OCI-M2 (cell line): ENCODE measurements around the gene OR2AE1.

Experiments
- DNase-seq: peaks from one replicate; lab custom pipeline; 2025; ENCODE audit not compliant: unreplicated experiment; lab: John Stamatoyannopoulos, UW

Gene OR2AE1

DNA sequence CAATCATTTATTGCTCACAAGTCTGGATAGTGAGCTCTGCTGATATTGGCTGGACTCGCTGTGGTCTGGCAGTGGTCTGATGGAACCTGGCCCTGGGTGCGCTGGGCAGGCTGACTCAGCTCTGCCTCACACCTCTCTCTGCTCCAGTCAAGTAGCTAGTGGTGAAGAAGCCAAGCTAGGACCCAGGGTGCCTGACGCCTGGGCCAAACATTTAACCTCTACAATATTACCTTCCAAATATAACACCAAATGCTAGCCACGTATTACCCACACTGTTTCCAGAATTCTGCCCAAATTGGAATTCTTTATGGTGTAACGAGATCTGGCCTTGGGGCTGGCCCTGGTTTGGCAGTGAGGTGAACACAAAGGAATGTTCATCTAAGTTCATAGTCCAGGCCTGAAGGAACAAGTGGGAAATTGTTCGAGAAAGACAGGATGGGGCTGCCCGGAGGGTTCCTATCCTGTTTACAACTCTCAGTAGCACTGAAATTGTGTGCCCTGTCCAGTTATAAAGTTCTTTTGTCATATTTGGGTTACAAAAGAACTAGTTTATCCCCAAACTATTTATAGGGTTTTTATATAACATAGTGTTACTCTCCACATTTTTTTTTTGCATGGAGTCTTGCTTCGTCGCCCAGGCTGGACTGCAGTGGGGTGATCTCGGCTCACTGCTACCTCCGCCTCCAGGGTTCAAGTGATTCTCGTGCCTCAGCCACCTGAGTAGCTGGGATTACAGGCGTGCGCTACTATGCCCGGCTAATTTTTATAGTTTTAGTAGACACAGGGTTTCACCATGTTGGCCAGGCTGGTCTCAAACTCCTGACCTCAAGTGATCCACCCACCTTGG is 16.3 kb downstream of the OR2AE1 start:
- DNase-seq = no peak

GRCh38 chr7:99855236-99855635 is 21.6 kb downstream of the OR2AE1 start:
- DNase-seq = no peak

- DNase-seq = no peak
These were observed 28.2 kb downstream of the OR2AE1 start for GRCh38 chr7:99848420-99849216.

DNA sequence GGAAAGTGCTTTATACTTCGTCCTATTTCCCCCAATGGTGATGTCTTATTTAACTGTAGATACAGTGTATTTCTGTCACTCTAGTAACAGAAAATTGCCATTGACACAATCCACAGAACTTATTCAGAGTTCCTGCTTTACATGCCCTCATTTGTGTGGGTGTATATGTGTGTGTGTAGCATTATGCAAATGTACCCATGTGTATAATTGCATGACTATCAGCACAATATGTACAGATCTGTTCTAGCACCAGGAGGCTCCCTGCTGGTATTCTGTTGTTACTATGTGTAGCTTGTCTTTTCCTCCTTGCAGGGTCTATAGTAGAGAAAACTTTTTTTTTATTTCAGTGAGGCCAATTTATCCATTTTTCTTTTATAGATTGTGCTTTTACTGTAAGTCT is 32.5 kb downstream of the OR2AE1 start:
- DNase-seq = no peak

DNA sequence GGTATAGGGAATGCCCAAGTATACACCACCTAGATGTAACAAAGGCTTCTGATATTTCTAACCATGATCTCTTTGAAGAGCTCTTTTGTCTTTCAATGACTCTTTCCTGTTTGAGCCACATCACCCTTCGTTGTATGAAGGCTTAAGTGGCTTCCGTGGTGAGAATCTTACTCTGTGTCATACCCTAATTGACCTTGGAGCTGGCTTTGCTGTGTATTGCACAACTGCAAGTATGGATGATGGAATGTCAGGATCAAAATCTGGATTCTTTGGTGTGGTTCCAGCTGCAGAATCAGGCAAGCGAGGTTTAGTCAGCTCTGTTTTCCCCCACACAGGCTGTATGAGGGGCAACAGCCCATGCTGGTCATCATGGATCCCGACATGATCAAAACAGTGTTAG is 33.0 kb downstream of the OR2AE1 start:
- DNase-seq = no peak

GRCh38 chr7:99842926-99843325 is 33.9 kb downstream of the OR2AE1 start:
- DNase-seq = no peak

GRCh38 chr7:99840136-99840869 is 36.5 kb downstream of the OR2AE1 start:
- DNase-seq = no peak

GRCh38 chr7:99839287-99840021 is 37.4 kb downstream of the OR2AE1 start:
- DNase-seq = no peak

DNA sequence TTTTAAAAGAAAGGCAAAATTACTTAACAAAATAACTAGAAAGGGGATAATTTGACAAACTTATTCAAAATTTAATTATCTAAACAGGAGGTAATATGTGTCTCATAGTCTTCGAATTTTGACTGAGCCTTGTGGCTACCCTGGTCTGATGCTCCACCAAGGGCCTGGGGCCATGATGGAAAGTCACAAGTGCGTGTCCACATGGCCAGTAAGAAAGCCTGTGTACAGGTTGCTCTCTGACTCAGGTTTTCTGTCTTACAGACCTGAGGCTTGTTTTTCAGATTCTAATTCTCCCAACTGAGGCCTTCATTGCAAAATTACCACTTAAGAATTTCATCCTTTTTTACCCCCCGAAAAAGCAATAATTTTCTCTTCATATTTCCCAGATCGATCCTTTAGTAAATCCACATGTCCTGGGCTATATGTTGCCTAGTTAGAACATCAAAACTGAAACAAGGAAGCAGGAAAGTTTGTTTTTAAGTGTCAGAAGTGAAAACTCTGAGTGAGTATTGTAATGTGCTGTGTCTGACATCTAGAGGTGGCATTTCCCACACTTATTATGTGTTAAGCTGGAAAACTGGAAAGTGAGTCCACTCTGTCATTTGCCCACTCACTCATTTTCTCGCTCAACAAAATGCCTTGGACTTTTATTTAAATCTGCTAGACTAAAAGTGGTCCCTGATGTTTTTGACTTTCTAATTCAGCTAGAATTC is 39.0 kb downstream of the OR2AE1 start:
- no peak for DNase-seq

- DNase-seq = peak; percentile 30
These were observed 41.6 kb downstream of the OR2AE1 start for GRCh38 chr7:99835189-99835588.

GRCh38 chr7:99834382-99834781 is 42.5 kb downstream of the OR2AE1 start:
- DNase-seq = no peak

DNA sequence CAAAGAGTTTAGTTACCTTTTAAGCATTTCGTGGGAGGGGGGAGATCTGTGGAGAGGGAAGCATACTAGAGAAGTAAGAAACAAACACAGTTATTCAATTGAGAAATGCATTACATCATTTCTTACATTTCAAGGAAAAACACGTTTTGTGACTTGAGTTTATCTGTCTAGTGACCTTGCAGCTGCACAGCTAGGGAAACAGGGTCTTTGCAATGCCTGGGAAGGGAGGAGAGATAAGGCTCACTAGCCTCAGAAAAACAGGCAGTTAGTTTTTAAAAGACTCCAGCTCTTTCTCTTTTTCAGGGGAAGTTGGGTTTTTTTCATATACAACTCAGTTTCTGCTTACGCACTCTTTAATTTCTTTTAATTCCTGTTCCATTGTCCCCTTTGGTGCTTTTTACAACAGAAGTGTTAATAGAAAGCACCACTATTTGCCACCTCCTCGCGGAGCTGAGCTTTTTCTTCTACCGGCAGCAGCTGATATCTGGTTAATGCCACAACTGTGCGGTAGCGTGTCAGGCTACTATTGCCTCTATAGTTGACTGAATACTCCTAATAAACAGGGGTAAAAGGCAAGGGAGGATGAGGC is 43.5 kb downstream of the OR2AE1 start:
- peak; percentile 38 for DNase-seq

- DNase-seq = no peak
These were observed 45.2 kb downstream of the OR2AE1 start for GRCh38 chr7:99831595-99831994.

GRCh38 chr7:99829524-99830160 is 47.2 kb downstream of the OR2AE1 start:
- no peak for DNase-seq

DNA sequence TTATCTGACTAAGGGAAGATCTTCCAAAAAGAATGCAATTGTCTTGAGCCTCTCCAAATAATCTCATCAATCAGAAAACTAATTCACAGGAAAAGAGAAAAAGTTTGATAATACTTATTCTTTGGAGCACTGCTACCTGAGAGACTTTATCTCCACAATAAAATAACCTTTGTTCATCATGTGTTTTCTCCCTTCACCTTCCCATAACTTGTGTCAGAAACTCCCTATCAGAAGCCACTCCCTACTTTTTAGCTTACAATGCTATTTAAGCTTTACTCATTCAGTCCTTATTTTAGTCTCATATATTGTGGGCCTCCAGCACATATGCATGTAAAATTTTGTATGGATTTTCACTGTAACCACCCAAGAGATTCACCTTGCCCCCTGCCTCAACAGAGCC is 48.0 kb downstream of the OR2AE1 start:
- no peak for DNase-seq

DNA sequence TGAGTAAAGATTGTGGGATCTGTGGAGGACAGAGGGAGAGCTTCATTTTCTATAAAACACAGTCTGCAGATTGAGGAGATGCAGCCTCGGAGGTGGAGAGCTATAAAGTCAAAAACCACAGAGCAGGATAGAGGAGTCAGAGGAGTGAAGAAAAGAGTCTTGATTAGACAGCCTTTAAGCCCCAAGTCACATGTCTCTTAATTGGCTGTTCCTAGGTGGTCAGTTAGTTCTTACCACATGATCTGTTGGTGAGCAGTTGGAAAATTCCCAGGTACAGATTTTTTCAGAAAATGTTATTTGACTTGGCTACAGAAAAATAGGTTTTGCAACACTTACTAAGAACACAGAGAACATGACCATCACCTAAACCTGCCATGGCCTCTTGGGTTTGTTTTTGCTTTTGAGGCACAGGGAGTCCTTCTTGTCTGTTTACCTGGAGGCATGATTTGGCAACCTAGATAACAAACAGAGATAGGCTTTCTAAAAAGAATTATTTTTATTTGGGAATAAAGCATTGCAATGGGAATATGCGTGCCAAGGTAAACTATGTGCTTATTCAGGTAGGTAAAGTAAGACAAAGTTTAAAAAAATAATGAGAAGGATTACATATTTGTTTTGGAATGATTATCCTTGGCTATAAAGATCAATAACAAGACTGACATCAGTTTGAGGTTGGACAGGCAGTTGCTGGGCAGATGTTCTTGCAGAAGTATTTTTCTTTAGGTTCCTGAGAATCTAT is 49.6 kb downstream of the OR2AE1 start:
- DNase-seq = no peak
